ENCODE data around the gene RABL6.
"Not testable (repeated sequence)": the region's sequence is repeated elsewhere in the genome, so short reads cannot be mapped to it uniquely, and the experiment has no call there.

Gene RABL6

DNA sequence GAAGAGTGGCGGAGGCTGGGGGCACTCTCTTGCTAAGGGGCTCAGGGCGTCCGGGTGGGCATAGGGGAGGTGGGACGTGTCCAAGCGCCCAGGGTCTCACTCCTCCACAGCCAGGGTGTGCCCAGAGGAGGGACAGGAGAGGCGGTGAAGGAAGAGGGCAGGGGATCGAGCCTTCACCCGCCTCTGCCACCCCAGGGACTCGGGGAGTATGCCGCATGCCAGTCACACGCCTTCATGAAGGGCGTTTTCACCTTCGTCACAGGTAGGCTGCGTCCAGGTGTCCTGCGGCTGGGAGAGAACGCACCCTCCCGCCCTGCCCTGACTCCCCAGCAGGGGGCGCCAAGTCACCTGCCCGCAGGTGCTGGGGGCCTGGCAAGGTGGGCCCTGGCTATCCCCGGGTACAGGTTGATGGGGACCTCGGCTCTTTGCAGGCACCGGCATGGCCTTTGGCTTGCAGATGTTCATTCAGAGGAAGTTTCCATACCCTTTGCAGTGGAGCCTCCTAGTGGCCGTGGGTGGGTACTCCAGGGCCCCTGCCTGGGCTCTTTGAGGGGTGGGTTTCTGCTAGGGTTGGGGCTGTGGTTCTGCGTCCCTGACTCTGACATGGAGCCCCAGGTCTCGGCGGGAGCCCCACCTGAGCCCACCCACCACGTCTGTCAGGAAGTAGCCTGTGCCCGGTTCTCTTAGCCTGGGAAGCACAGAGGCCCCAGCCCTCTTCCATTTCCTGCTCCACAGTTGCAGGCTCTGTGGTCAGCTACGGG, 16.1 kb upstream of the RABL6 start:
- intact Hi-C loops (cut with DNase I), result loop anchor here (5.0 to 10.0 kb wide), 2 partner anchors 51 to 153 kb away; partner anchors contain the start of genes AJM1, C8G and FBXW5
- peak in 7 of 10 donors; percentile 26 to 88 (median 53) for DNase-seq

DNA sequence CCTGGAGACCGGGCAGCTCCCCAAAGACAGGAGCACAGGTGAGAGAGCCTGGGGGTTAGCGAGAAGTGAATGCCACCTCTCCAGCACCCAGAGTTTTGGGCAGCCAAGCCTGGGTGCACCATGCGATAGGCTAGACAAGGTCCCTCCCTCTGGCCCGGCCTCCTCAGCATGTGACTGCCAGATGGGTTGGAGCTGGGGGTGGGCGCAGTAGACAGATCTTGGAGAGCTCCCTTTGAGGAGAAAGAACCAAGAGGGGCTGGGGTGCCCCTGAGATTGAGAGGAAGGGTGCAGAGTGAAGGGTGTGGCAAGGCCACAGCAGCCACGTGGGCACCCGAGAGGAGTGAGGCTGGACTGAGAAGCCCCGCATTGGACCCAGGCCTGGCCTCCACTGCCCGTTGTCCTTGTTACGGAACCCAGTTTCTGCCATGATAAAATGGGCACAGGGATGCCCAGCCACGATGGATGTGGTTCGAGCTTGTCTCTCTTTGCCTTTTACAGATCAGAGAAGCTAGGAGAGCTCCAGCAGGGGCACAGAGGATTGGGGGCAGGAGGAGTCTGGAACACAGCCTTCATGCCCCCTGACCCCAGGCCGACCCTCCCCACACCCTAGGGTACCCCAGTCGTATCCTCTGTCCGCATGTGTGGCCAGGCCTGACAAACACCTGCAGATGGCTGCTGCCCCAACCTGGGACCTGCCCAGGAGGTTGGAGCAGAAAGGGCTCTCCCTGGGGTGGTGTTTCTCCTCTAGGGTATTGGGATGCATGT, 15.2 kb upstream of the RABL6 start:
- intact Hi-C loops (cut with DNase I), result loop anchor here (5.0 to 10.0 kb wide), 2 partner anchors 50 to 152 kb away; partner anchors contain the start of genes AJM1, C8G and FBXW5

DNA sequence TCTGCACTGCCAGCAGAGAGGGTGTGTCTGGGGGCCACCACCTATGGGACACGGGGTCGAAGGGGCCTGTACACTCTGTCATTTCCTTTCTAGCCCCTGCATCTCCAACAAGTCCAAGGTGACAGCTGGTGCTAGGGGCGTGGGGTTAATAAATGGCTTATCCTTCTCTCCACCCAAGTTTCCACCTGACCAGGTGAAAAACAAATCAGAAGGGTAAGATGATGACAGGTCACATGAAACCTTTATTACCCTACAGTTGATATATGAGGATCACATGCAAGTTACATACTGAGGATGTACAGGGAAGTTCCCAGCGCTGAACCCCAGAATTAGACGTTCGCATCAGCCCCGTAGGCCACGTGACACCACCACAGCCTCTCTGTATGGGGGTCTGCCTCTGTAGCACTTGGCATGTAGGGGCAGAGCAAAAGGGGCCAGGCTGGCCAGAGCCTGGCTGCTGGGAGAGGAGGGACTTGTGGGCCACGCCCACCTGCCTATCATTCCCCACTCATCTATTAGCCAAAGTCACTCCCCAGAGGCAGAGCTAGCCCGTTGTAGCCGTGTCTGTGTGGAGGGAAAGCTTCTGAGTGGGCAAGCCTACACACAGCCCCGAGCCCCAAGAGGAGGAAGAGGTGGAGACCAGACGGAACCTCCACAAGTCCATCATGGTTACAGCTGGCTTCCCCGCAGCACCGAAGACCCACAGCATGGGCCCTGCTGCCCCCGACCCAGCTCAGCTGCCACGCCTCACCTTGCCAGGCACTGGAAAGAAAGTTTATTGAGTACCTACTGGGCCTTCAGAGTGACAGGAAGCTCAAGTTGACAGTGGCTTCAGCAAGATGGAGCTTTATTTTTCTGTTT, 14.4 kb upstream of the RABL6 start:
- DNase-seq, result peak in 3 of 10 donors; percentile 37 to 78 (median 66)
- intact Hi-C loops (cut with DNase I), result loop anchor here (5.0 to 10.0 kb wide), 2 partner anchors 49 to 151 kb away; partner anchors contain the start of genes AJM1, C8G and FBXW5

More for the DNA sequence above, 15.2 kb upstream of the RABL6 start:
- DNase-seq, result peak in 3 of 10 donors; percentile 71 to 81 (median 77)

DNA sequence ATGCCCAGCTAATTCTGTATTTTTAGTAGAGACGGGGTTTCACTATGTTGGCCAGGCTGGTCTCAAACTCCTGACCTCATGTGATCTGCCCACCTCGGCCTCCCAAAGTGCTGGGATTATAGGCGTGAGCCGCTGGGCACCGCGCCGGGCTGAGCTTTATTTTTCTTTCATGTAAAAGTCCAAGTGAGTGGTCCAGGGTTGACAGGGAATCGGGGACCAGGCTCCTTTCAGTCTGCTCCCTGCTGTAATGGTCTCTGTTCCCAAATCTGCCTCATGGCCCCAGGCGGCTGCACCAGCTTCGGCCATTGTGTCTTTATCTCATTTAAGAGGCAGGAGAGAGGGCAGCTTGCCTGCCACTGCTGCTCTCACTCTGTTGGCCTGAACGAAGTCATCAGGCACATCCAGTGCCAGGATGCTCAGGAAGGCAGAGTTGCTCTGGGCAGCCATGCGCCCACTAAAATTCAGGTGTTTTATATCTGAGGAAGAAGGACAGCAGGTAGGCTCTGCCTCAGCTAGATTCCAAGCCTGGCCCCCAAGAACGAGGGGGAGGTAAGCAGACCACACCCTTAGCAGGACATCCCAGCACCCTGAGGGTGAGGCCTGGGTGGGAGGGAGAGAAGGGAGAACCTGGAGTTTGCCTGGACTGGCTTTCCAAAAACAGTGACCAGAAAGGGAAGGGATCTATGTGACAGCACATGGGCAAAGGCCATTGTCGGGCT, 13.3 kb upstream of the RABL6 start:
- DNase-seq, result peak in 3 of 10 donors; percentile 21 to 45 (median 39)
- intact Hi-C loops (cut with DNase I), result loop anchor here (5.0 to 10.0 kb wide), 2 partner anchors 48 to 150 kb away; partner anchors contain the start of genes AJM1, C8G and FBXW5

DNA sequence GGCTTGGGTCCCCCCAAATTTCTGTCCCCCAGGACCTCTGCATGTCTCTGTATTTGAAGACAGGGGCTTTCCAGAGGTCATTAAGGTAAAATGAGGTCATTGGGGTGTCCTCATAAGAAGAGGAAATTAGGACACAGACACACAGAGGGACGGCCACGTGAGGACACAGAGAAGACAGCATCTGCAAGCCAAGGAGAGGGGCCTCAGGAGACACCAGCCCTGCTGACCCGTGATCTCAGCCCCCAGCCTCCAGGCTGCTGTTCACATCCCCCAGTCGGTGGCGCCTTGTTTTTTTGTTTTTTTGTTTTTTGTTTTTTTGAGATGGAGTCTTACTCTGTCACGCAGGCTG, 12.8 kb upstream of the RABL6 start:
- DNase-seq, result peak in 3 of 10 donors; percentile 27 to 53 (median 42)
- intact Hi-C loops (cut with DNase I), result loop anchor here (5.0 to 10.0 kb wide), 2 partner anchors 47 to 150 kb away; partner anchors contain the start of genes AJM1, C8G and FBXW5

DNA sequence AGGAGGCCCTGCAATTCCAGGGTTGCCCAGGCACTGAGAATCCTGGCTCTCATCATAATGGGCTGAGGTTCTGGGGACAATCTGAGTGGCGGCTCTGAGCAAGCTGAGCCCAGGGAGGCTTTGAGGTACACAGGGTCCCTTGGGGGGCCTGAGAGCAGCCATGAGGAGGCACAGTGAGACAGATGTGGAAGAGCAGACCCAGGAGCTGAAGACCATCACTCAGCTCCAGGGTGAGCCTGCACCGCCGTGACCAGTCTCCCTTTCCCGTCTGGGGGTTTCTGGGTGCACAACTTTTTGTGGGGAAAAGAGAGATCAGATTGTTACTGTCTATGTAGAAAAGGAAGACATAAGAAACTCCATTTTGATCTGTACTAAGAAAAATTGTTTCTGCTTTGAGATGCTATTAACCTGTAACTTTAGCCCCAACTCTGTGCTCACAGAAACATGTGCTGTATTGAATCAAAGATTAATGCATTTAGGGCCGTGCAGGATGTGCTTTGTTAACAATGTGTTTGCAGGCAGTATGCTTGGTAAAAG, 11.4 kb upstream of the RABL6 start, which contains the start of gene CCDC183:
CCDC183 (plus strand) TSS at position 101 of the 537 bp plus-strand sequence; CDS start at position 161, 60 bp downstream.
- intact Hi-C loops (cut with DNase I), result loop anchor here (10.0 kb wide), 1 partner anchor 148 kb away; the partner anchor contains the start of genes C8G and FBXW5
- DNase-seq, result peak in 2 of 10 donors; percentile 24 to 57

DNA sequence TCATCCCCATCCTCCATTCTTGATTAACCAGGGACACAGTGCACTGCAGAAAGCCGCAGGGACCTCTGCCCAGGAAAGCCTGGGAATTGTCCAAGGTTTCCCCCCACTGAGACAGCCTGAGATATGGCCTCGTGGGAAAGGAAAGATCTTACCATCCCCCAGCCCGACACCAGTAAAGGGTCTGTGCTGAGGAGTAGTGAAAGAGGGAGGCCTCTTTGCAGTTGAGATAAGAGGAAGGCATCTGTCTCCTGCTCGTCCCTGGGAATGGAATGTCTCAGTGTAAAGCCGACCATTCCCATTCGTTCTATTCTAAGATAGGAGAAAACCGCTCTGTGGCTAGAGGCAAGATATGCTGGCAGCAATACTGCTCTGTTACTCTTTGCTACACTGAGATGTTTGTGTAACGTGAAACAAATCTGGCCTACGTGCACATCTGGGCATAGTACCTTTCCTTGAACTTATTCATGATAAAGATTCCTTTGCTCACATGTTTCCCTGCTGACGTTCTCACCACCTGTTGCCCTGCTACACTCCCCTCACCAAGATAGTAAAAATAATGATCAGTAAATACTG, 10.9 kb upstream of the RABL6 start:
- DNase-seq, result peak in 3 of 10 donors; percentile 9 to 42 (median 36)
- intact Hi-C loops (cut with DNase I), result loop anchor here (10.0 kb wide), 1 partner anchor 148 kb away; the partner anchor contains the start of genes C8G and FBXW5

DNA sequence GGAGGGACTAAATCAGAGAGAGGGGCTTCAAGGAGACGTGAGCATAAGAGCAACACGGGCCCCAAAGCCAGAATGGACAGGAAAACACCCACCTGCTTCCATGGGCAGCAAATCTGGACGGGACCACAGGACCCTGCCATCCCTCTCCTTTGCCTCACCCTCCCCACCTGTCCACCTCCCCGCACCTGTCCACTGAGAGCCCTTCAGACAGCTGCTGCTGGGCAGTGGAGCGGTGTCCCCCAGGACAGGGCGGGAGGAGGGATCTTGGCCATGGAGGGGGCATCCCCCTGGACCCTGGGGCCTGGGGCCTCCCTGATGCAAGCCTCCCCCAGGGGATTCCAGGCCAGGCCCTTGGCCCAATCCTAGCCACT, 9.1 kb upstream of the RABL6 start:
- intact Hi-C loops (cut with DNase I), result loop anchor here (10.0 kb wide), 1 partner anchor 146 kb away; the partner anchor contains the start of genes C8G and FBXW5
- DNase-seq, result peak in 3 of 10 donors; percentile 23 to 81 (median 29)

DNA sequence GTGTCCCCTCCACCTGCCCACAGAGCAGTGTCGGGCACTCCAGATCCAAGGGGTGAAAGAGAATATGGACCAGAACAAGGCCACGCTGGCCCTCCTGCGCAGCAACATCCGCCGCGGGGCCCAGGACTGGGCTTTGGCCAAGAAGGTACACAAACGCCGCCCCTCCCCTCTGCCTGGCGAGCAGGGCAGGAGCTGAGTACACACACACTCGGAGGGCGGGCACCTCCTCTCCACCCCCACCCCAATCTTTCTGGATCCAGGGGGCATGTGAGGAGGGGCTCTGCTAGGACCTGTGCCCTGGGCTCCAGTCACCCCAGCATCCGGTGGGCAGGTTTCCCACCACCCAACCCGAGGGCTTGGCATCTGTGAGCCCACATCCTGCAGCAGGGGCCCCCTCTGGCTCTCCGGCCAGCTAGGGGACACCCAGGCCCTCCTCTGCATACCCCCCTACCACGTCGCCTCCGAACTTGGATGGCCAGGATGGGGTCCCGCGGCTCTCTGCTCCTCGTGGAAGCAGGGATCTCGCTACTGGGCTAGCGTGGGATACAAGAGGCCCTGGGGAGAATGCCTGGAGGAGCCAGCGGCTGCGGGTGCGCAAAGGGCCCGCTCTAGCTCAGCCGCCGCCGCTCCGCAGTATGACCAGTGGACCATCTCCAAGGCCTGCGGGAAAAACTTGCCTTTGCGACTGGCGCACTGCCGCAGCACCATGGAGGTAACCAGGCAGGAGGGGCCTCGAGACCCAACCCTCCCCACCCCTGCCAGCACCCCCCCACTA, 8.5 kb upstream of the RABL6 start:
- DNase-seq, result peak in 3 of 10 donors; percentile 77 to 83 (median 83)
- intact Hi-C loops (cut with DNase I), result loop anchor here (10.0 kb wide), 1 partner anchor 146 kb away; the partner anchor contains the start of genes C8G and FBXW5

DNA sequence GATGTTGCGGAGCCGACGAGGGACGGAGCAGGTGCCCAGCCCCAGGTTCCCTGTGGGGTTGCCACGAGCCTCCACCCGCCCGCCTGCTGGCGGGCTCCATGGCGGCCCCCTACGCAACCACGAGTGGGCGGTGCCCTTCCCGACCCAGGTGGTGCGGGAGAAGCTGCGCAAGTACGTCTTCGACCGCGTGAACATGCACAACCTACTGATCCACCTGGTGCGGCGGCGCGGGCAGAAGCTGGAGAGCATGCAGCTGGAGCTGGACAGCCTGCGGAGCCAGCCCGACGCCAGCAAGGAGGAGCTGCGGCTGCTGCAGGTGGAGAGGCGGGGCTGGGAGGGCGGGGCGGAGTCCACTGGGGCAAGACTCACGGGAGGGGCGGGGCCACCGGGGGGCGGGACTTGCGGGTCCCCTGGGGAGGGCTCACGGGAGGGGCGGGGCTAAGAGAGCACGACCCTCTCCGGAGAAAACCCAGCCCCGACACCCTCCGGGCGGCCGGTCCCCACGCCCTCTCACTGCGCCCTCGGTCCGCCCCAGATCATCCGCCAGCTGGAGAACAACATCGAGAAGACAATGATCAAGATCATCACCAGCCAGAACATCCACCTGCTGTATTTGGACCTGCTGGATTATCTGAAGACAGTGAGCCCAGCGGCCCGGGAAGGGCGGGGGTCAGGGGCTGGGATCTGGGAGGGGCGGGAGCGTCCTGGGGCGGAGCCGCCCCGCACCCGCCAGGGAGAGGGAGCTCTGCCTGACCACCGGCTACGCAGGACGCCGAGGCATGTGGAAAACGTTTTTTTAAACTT, 7.7 kb upstream of the RABL6 start:
- intact Hi-C loops (cut with DNase I), result loop anchor here (10.0 kb wide), 1 partner anchor 145 kb away; the partner anchor contains the start of genes C8G and FBXW5
- peak; percentile 58 to 96 (median 76) for DNase-seq

DNA sequence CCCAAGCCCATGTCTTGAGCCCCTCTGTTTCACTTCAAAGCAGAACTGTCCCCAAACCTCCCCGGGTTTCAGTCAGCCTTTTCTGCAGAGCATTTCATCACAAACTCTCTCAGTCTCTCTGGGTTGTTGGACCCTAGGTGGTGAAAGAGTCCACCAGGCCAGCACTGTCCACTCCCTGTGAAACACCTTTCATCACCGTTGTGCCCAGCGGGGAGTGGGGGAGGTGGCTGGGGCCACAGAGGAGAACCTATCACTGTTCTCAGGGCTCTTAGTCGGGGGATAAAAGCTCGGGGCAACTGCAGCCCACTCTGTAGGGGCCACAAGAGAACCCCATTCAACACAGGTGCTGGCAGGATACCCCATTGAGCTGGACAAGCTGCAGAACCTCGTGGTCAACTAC, 5.4 kb upstream of the RABL6 start:
- peak in 2 of 10 donors; percentile 35 to 43 for DNase-seq
- intact Hi-C loops (cut with DNase I), result no loop called here

DNA sequence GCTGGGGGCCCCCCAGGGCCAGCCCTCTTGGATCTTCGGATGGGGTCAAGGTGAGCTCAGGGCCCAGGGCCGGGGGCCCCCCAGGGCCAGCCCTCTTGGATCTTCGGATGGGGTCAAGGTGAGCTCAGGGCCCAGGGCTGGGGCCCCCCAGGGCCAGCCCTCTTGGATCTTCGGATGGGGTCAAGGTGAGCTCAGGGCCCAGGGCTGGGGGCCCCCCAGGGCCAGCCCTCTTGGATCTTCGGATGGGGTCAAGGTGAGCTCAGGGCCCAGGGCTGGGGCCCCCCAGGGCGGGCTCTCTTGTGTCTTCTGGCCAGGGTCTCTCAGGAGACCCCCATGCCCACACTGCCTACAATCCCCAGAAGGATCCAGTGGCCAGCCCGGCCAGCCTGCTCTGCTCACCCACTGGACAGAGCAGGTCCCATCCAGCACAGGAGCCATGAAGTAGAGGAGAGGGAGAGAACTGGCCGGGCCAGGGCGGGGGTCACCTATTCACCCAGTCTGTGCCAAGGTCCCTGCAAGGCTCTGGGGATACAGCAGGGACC, 4.7 kb upstream of the RABL6 start:
- intact Hi-C loops (cut with DNase I), result not testable (repeated sequence)
- DNase-seq, result peak in 3 of 10 donors; percentile 15 to 61 (median 59)

DNA sequence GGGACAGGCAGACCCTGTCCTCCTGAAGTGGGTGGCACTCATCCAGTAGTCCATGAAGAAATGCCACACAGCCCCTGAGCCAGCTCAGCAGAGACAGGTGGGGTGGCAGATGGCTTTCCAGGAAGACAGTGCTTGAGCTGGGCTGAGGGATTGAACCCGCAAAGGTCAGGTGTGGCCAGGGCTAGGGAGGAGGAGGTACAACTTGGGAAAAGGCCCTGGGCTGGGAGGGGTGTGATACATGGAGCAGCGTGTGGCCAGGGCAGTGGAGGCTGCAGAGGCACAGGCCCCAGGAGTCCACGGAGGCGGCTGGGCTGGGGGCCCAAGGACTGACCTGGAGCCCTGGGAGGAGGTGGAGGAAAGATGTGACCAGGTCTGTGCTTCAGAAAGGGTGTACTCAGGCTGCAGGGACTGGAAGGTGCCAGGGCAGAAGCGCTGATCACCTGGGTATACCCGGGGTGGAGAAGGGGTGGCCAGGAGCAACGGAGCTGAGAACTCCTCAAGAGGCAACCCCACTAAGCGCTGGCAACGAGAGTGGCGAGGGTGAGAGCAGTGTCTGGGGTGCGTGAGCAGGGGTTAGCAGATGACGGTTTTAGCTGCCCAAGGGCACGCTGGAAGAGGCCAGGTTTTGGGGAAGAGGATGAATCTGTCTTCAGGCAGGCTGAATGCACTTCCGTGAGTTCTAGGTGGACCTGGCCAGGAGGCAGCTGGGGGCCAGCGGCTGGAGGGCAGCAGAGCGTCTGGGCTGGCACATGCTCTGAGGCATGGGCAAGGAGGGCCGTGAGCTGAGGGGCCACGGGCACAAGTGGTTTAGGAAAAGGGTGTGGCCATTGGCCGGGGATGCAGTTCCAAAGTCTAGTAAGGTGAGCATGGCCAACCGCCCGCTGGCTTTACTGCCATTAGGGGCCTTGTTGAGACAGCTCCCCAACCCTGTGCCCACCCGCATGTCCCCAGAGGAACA, 3.9 kb upstream of the RABL6 start:
- peak in 3 of 10 donors; percentile 48 to 75 (median 68) for DNase-seq
- intact Hi-C loops (cut with DNase I), result no loop called here

DNA sequence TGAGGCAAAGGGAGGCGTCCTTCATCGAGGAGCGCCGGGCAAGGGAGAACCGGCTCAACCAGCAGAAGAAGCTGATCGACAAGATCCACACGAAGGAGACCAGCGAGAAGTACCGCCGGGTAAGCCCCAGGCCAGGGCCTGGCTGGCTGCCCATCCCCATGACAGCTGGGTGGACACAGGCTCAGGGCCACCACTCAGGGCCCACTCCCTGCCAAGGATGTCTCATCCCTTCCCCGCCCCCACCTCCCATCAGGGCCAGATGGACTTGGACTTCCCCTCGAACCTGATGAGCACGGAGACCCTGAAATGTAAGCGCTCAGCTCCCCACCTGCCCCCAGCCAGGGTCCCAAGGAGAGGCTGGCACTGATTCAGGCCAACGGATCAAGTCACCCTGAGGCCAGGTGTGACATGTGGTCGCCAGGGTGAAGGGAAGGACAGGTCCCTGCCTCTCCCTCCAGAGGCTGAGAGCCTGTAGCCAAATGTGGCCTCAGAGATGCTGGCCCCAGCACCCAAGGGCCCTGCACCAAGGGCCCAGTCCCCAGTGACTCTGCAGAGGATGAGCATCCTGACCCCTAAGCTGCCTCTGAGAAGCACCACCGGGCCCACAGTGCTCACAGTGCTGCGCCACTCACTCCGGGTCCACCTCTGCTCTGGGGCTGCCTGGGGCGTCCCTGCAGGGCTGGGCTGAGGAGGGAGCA, 3.1 kb upstream of the RABL6 start:
- peak in 3 of 10 donors; percentile 63 to 72 (median 67) for DNase-seq
- intact Hi-C loops (cut with DNase I), result loop anchor here (5.0 kb wide), 1 partner anchor 38 kb away; the partner anchor contains the start of gene AJM1
